K562 (cell line): ENCODE measurements around the gene RAP1GAP2. TPM values are rescaled to one million over a fixed set of nuclear protein-coding genes. Genes with fewer than 3 reads are reported as not detected.

Experiments
- ATAC-seq: fragments of 200-7000 bp; cut with Tn5 transposase; 3 replicates; pipeline ENCODE4 v1.9.1; 2020; ENCODE audit warnings: moderate library complexity
- BruUV-seq: library from RNA; stranded (reverse); fragments of 400-500 nt; replicated peaks from 2 replicates; lab custom pipeline; 2021; lab: Mats Ljungman, UMichigan
- CTCF ChIA-PET: fragments of 300-600 bp; formaldehyde crosslinking; extraction: SDS; loops from one replicate; lab custom pipeline; 2021; ENCODE audit warnings: low intra/inter-chr PET ratio; lab: Yijun Ruan, JAX
- POLR2A ChIA-PET: fragments of 300-600, 350-650 bp; sonication (Branson Sonifier 250); formaldehyde crosslinking; extraction: SDS; loops from one replicate; lab custom pipeline; 2021; ENCODE audit warnings: antibody characterized with exemption, inconsistent platforms; lab: Yijun Ruan, JAX
- DNase-seq, 4 experiments: peaks; one replicate each; pipeline versions ENCODE4 v3.0.0 to v3.0.0-alpha.2; 2011 to 2018; ENCODE audit warnings: low spot score in 3 of 4, mixed read lengths in 3 of 4; ENCODE audit errors: extremely low read depth in 1 of 4
- FAIRE-seq: peaks from 2 replicates; lab custom pipeline; 2011; peaks lifted over from hg19 to GRCh38; lab: Jason Lieb, UNC
- H2AFZ ChIP-seq: 2 replicates; pipeline ENCODE4 v1.6.0; 2011; ENCODE audit warnings: low read depth, low read length, control low read depth, inconsistent platforms
- H3K27ac ChIP-seq: fragments of 200-600 bp; 3 replicates; pipeline ENCODE4 v1.8.0; 2011; ENCODE audit warnings: low read depth, mild to moderate bottlenecking, control low read depth, inconsistent platforms, low read length, moderate library complexity, mixed read lengths; ENCODE audit errors: extremely low read depth
- H3K27me3 ChIP-seq, 2 experiments: fragments of 300-600 bp in 1 of 2; 2 replicates in 1 of 2; 3 replicates in 1 of 2; pipeline versions ENCODE4 v1.6.0 to v1.8.0; 2011; ENCODE audit warnings: inconsistent platforms in 2 of 2, low read length in 2 of 2, mild to moderate bottlenecking in 1 of 2, mixed read lengths in 1 of 2, moderate library complexity in 1 of 2; ENCODE audit not compliant: control insufficient read depth in 2 of 2, insufficient read depth in 2 of 2
- H3K36me3 ChIP-seq: fragments of 300-600 bp; 3 replicates; pipeline ENCODE4 v1.8.0; 2011; ENCODE audit warnings: mild to moderate bottlenecking, low read length, inconsistent platforms; ENCODE audit not compliant: control insufficient read depth, insufficient read depth
- H3K4me1 ChIP-seq, 2 experiments: fragments of 200-600 bp in 1 of 2; replicated peaks in 1 of 2; 2 replicates in 1 of 2; 3 replicates in 1 of 2; pipeline versions ENCODE4 v1.5.1 to v1.8.0; 2011; ENCODE audit warnings: inconsistent platforms in 2 of 2, low read length in 2 of 2, mild to moderate bottlenecking in 1 of 2, mixed read lengths in 1 of 2, moderate library complexity in 1 of 2; ENCODE audit not compliant: control insufficient read depth in 2 of 2, insufficient read depth in 2 of 2
- H3K4me2 ChIP-seq: 2 replicates; pipeline ENCODE4 v1.6.1; 2011; ENCODE audit warnings: low read length, control low read depth, inconsistent platforms, mixed read lengths; ENCODE audit not compliant: insufficient read depth
- H3K4me3 ChIP-seq: fragments of 200-600 bp; sonication (generic), shearing (Covaris generic); 2 replicates; pipeline ENCODE4 v1.5.1; 2016; ENCODE audit warnings: control low read depth, inconsistent platforms
- H3K79me2 ChIP-seq: fragments of 200-600 bp; 3 replicates; pipeline ENCODE4 v1.8.0; 2011; ENCODE audit warnings: low read length, inconsistent platforms; ENCODE audit not compliant: control insufficient read depth, insufficient read depth
- H3K9ac ChIP-seq, 2 experiments: 2 replicates each; pipeline versions ENCODE4 v1.6.0 to v1.6.1; 2011; ENCODE audit warnings: low read depth in 2 of 2, low read length in 2 of 2, control low read depth in 1 of 2, inconsistent platforms in 1 of 2, mild to moderate bottlenecking in 1 of 2, mixed read lengths in 1 of 2; ENCODE audit not compliant: insufficient read depth in 1 of 2
- H3K9me1 ChIP-seq: one replicate; pipeline ENCODE4 v1.6.0; 2011; ENCODE audit warnings: inconsistent platforms, mild to moderate bottlenecking, low read length, moderate library complexity; ENCODE audit not compliant: control insufficient read depth, insufficient read depth
- H3K9me3 ChIP-seq: replicated peaks from 2 replicates; pipeline ENCODE4 v1.5.1; 2011; ENCODE audit warnings: low read depth, low read length, inconsistent platforms; ENCODE audit not compliant: control insufficient read depth, insufficient read depth
- H4K20me1 ChIP-seq: replicated peaks from 2 replicates; pipeline ENCODE4 v1.6.1; 2011; ENCODE audit warnings: low read length, inconsistent platforms, mixed read lengths; ENCODE audit not compliant: control insufficient read depth, insufficient read depth
- ARHGAP35 ChIP-seq: fragments of 450-650 bp; IDR thresholded peaks from 2 replicates; pipeline ENCODE4 v1.6.1; 2018; ENCODE audit not compliant: partially characterized antibody
- ATF4 ChIP-seq: fragments of 450-650 bp; formaldehyde crosslinking; IDR thresholded peaks from 2 replicates; pipeline ENCODE4 v1.4.0; 2022; ENCODE audit warnings: mild to moderate bottlenecking, moderate library complexity
- CGGBP1 ChIP-seq: fragments of 250-450 bp; sonication (Bioruptor Pico); IDR thresholded peaks from 2 replicates; pipeline ENCODE4 v1.9.0; 2021; ENCODE audit warnings: mild to moderate bottlenecking
- CTCF ChIP-seq, 3 experiments: IDR thresholded peaks in 2 of 3; conservative IDR thresholded peaks in 1 of 3; 2 replicates each; pipeline ENCODE4 v1.5.1; 2011 to 2012; ENCODE audit warnings: low read length in 3 of 3, mild to moderate bottlenecking in 3 of 3, control low read depth in 2 of 3, improper control_type of control experiment in 1 of 3, inconsistent platforms in 1 of 3, low read depth in 1 of 3, mixed read lengths in 1 of 3, moderate library complexity in 1 of 3; ENCODE audit not compliant: insufficient read depth in 2 of 3
- MAFK ChIP-seq: IDR thresholded peaks from 2 replicates; pipeline ENCODE4 v1.6.1; 2011; ENCODE audit warnings: low read length, improper control_type of control experiment
- PPARD ChIP-seq: fragments of 250-450 bp; sonication (Bioruptor Pico); IDR thresholded peaks from 2 replicates; pipeline ENCODE4 v1.8.0; 2022; ENCODE audit warnings: inconsistent platforms, mild to moderate bottlenecking, moderate library complexity
- RAD21 ChIP-seq, 2 experiments: fragments of 250-450 bp in 1 of 2; fragments of 450-650 bp in 1 of 2; sonication (Bioruptor Pico) in 1 of 2; formaldehyde crosslinking in 1 of 2; IDR thresholded peaks in 1 of 2; conservative IDR thresholded peaks in 1 of 2; 2 replicates each; pipeline versions ENCODE4 v1.4.0 to v1.8.0; 2020 to 2022; ENCODE audit warnings: mild to moderate bottlenecking in 2 of 2, moderate library complexity in 1 of 2
- STAG1 ChIP-seq: sonication (generic); formaldehyde crosslinking; IDR thresholded peaks from 2 replicates; pipeline ENCODE4 v1.5.0; 2020; ENCODE audit warnings: missing genetic modification reagents, borderline replicate concordance
- WGBS: fragments of 100-300 bp; shearing (Covaris generic); methylation state at CpG from one replicate; pipeline ENCODE4 v1.1.6; 2016; ENCODE audit warnings: low coverage, mixed read lengths; ENCODE audit not compliant: insufficient coverage; ENCODE audit errors: missing lambda C conversion rate; 5-methylcytosine and 5-hydroxymethylcytosine counted together
- in situ Hi-C: fragments of 300-500 bp; cut with MboI; formaldehyde crosslinking; loops from 4 replicates; pipeline ENCODE4 v1.15.0; 2018; ENCODE audit warnings: inconsistent platforms, mixed read lengths
- intact Hi-C: fragments of 100-400 bp; cut with micrococcal nuclease; formaldehyde crosslinking; loops from 2 replicates; pipeline ENCODE4 v1.14.2; 2022
- polyA plus RNA-seq, 8 experiments: library from polyadenylated mRNA; depleted of rRNA in 4 of 8; stranded (reverse) in 5 of 8; unstranded in 3 of 8; fragments of >200 nt; fragmentation: Nextera tagmentation in 2 of 8; fragmentation: Illumina TruSeq in 1 of 8; extraction: Ambion mirVana in 2 of 8; extraction: Trizol in 1 of 8; gene quantifications; 2 replicates each; pipeline versions ENCODE4 v1.2.1 to v1.2.3, GENCODE V29; 2011 to 2014; ENCODE audit warnings: inconsistent platforms in 1 of 8, missing spikeins in 1 of 8
- total RNA-seq, 7 experiments: library from RNA; depleted of rRNA in 6 of 7; stranded (reverse); fragments of >200 nt in 6 of 7; fragmentation: Illumina TruSeq in 2 of 7; extraction: Trizol in 2 of 7; gene quantifications; 2 replicates each; pipeline versions ENCODE4 v1.2.1 to v1.2.3, GENCODE V29; 2011 to 2021; ENCODE audit warnings: low replicate concordance in 1 of 7

The RAP1GAP2 gene
- total and polyA plus RNA-seq, 9 of the 15 experiments (the other 6 are each of a cell fraction or from before 2014, with no cell fraction given) = 0.01 to 1.3 (median 0.42) TPM; not detected in 1

GRCh38 chr17:3012926-3013581, 216.8 kb downstream of the RAP1GAP2 start:
- peak; percentile 46 to 66 (median 65) for DNase-seq
- in situ Hi-C loops = loop anchor here (25.0 kb wide), 1 partner anchor 176 kb away; no protein-coding TSS in a partner anchor
- BruUV-seq = no TSS peak
- Histone ChIP-seq H3K9ac (no peak overlapping the region), H3K9me1 (no peaks in the 10 kb centered on the region), H3K27ac (no peak overlapping the region), H4K20me1 (0 out of 2 replicates have a peak, but pooled peaks cover 4% of the 10 kb centered on the region), H3K4me1 (no peaks in the 10 kb centered on the region), H3K4me3 (no peak overlapping the region), H3K27me3 (peaks cover 2 to 11% of the 10 kb centered on the region in 2 experiments; a peak in 4 of 5 replicates), H2AFZ (no peak overlapping the region), H3K4me2 (no peak overlapping the region), H3K9me3 (no peaks in the 10 kb centered on the region), H3K36me3 (no peaks in the 10 kb centered on the region), H3K79me2 (no peaks in the 10 kb centered on the region)
- ChIA-PET CTCF (interaction anchor here (0.6 to 1.5 kb wide), 3 partner anchors 164 to 194 kb away, joined by 3 to 7 read pairs (median 5); no protein-coding TSS in a partner anchor), POLR2A (interaction anchor here (0.5 to 0.8 kb wide), 6 partner anchors 10 to 597 kb away, joined by 3 to 5 read pairs (median 4); no protein-coding TSS in a partner anchor)
- peak; percentile 94 for ATAC-seq
- intact Hi-C loops = loop anchor here (5.0 kb wide), 1 partner anchor 166 kb away; no protein-coding TSS in a partner anchor
- no peak for FAIRE-seq
- WGBS = 23% methylated on average over 7 of the region's 21 CpGs
- no peak for TF ChIP-seq PPARD (CRISPR knock-in tag)
- TF ChIP-seq CGGBP1 (CRISPR knock-in tag) = no peak
- peak; percentile 46 to 74 for TF ChIP-seq RAD21 (CRISPR knock-in tag; conservative IDR thresholded peaks at IDR 0.05 in 1 of 2, IDR thresholded peaks at IDR 0.05 in 1 of 2)
- no peak for TF ChIP-seq ARHGAP35
- TF ChIP-seq ATF4 = no peak
- peak; percentile 59; the same call in 1 of the 2 replicates for TF ChIP-seq STAG1 (CRISPR knock-in tag)
- peak; percentile 64 to 76 (median 67) for TF ChIP-seq CTCF (IDR thresholded peaks at IDR 0.05 in 2 of 3, conservative IDR thresholded peaks at IDR 0.05 in 1 of 3; ENCODE audit: insufficient read depth in 2 of 3, low read depth in 1 of 3, low read length in 3 of 3)
- no peak for TF ChIP-seq MAFK
